ENCODE data around the gene TMCC1. TPM values are rescaled to one million over a fixed set of nuclear protein-coding genes. Genes with fewer than 3 reads are reported as not detected.

Gene TMCC1
- total RNA-seq, 1 donor from 2014 or later, result 28.0 TPM

DNA sequence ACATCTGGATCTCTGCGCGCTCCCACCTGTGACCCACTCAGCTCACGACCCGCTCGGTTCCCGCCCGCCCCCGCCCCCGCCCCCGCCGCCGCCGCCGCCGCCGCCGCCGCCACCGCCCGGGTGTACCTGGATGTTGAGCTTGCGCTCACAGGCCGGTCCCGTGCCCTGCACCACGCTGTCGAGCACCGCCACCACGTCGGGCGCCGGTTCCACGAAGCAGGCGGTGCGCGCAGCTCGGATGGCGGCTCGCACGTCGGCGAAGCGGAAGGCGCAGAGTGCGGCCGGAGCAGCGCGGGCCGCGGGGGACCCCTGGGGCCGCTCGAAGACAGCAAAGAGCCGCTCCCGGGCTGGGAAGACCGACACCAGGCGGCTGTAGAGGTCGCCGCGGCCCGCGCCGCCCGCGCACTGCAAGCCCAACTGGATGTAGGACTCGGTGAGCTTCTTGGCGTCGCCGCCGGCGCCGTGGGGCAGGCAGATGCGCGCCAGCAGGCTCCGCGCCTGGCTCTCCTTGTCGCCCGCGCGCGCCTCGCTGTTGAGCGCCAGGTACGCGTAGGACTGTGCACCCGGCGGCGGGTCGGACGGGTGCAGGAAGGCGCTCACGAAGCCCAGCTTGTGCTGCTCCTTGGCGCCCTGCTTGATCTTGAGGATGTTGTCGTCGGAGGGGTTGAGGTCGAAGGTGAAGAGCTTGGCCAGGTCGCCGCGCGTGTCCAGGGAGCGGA is 288.1 kb downstream of the TMCC1 start:
- TF ChIP-seq, protein P1, sequence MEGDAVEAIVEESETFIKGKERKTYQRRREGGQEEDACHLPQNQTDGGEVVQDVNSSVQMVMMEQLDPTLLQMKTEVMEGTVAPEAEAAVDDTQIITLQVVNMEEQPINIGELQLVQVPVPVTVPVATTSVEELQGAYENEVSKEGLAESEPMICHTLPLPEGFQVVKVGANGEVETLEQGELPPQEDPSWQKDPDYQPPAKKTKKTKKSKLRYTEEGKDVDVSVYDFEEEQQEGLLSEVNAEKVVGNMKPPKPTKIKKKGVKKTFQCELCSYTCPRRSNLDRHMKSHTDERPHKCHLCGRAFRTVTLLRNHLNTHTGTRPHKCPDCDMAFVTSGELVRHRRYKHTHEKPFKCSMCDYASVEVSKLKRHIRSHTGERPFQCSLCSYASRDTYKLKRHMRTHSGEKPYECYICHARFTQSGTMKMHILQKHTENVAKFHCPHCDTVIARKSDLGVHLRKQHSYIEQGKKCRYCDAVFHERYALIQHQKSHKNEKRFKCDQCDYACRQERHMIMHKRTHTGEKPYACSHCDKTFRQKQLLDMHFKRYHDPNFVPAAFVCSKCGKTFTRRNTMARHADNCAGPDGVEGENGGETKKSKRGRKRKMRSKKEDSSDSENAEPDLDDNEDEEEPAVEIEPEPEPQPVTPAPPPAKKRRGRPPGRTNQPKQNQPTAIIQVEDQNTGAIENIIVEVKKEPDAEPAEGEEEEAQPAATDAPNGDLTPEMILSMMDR (IDR thresholded peaks at IDR 0.05; ENCODE audit: insufficient read depth, low read length, poor library complexity, severe bottlenecking), result no peak
- Histone ChIP-seq H3K27me3 (ENCODE audit: control insufficient read depth, insufficient read depth, low read length) (no peaks in the 10 kb centered on the region), H3K4me3 (ENCODE audit: low read depth, low read length) (peak overlapping the region; percentile 56), H3K36me3 (ENCODE audit: control insufficient read depth, insufficient read depth, low read length) (no peaks in the 10 kb centered on the region)
- DNase-seq (ENCODE audit: low read depth), result no peak

DNA sequence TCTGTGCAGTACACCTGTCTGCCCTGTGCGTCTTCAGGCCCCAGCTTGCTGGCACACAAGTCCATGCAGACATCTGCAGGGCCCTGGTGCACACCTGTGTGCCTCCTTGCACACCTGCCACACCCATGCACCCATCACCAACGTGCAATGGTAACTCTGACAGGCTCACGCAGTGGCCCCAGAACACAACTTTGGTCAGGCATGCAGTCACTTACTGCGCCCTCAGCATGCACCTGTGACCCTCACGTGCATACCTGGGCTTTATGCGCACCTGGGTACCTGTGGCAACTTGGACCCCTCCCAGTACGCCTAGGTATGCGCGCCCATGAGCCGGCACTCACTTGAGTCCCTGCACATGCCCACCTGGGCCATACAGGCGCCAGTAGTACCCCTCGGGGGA is 288.7 kb downstream of the TMCC1 start:
- H3K36me3 ChIP-seq (ENCODE audit: control insufficient read depth, insufficient read depth, low read length), result no peaks in the 10 kb centered on the region
- no peak for DNase-seq (ENCODE audit: low read depth)
- H3K27me3 ChIP-seq (ENCODE audit: control insufficient read depth, insufficient read depth, low read length), result no peaks in the 10 kb centered on the region
- TF ChIP-seq, protein P1 (IDR thresholded peaks at IDR 0.05; ENCODE audit: insufficient read depth, low read length, poor library complexity, severe bottlenecking), result no peak
- H3K4me3 ChIP-seq (ENCODE audit: low read depth, low read length), result peak overlapping the region; percentile 56

DNA sequence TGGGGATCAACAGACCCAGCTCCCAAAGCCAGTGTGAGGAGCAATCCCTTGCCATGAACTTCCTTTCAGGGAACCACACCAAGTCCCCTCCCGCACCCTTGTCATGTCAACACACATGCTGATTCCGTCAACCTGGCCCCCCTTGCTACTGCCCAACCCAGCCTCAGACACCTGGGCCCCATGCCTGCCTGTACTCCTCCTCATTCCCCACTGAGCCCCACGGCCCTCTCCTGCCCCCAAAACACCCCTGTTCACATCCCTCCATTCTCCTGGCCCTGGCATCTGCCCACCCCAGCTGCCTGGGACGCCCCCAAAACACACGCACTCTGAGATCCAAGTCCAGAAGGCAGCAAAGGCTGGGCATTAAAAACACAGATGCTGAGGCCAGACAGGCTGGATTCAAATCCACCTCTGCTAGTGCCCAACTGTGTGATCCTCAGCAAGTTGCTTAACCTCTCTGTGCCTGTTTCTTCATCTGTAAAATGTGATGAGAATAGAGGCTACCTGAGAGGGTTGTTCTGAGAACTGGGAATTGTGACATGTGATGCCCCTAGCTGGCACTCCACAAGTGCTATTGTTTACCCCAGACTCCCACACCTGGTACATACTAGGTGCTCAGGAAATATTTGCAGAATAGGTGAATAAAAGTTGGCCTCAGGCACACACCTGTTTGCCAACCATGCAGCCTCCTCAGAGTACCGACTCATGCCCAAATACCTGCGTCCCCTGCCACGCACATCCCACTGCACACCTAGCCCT is 289.3 kb downstream of the TMCC1 start:
- H3K4me3 ChIP-seq (ENCODE audit: low read depth, low read length), result peak overlapping the region; percentile 56
- DNase-seq (ENCODE audit: low read depth), result no peak
- TF ChIP-seq, protein P1 (IDR thresholded peaks at IDR 0.05; ENCODE audit: insufficient read depth, low read length, poor library complexity, severe bottlenecking), result no peak
- no peaks in the 10 kb centered on the region for H3K27me3 ChIP-seq (ENCODE audit: control insufficient read depth, insufficient read depth, low read length)
- no peaks in the 10 kb centered on the region for H3K36me3 ChIP-seq (ENCODE audit: control insufficient read depth, insufficient read depth, low read length)

DNA sequence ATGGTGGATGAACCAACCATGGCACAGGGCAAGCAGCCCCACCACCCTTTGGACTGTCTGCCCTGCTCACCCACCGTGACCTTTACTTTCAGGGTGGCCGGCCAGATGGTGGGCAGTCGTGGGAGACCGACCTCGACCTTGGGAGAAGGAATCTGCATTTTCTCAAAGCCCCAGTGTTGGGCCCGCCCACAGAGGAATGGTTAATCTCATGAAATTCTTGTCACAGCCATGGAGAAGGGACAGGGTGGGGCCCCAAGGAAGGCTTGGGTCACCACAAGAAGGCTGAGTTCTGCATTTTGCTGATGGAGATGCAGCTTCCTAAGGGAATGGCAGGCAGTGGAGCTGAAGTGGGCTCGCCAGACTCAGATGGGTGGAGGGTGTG is 290.0 kb downstream of the TMCC1 start:
- DNase-seq (ENCODE audit: low read depth), result no peak
- TF ChIP-seq, protein P1 (IDR thresholded peaks at IDR 0.05; ENCODE audit: insufficient read depth, low read length, poor library complexity, severe bottlenecking), result no peak
- H3K4me3 ChIP-seq (ENCODE audit: low read depth, low read length), result peak overlapping the region; percentile 12
- H3K27me3 ChIP-seq (ENCODE audit: control insufficient read depth, insufficient read depth, low read length), result no peaks in the 10 kb centered on the region
- no peaks in the 10 kb centered on the region for H3K36me3 ChIP-seq (ENCODE audit: control insufficient read depth, insufficient read depth, low read length)

DNA sequence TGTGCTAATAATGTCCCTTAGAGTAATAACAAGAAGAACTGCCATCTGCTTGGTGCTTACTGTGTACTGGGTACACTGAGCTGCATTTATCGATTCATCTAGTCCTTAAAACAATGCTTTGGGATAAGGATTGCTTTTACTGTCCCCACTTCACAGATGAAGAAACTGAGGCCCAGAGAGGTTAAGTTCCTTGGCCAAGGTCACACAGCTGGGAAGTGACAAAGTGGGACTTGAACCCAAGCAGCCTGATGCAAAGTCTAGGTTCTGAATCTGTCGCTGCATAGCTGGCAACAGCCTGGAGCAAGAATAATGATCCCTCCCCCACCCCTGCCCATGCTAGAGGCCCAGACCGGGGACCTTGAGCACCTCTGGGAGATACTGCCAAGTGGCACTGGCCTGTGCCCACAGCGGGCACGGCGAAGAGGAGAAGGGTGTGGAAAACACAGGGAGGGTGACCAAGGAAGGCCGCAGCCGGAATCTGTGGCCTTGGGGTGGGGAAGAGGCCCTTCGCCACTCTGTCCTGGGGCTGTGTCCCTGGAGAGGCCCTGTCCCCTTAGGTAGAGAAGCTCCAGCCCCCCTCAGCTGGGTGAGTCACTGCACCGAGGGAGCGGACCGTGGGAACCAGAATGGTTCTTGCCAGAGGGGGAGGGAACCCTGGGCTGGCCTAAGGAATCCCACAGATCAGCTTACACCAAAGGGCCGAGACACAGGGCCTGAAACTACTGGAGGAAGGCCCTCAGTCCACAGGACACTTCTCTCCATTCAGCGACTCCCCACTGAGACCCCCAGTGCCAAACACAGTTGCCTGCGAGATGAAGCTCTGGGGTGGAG is 290.6 kb downstream of the TMCC1 start:
- Histone ChIP-seq H3K4me3 (ENCODE audit: low read depth, low read length) (peak overlapping the region; percentile 12), H3K27me3 (ENCODE audit: control insufficient read depth, insufficient read depth, low read length) (no peaks in the 10 kb centered on the region), H3K36me3 (ENCODE audit: control insufficient read depth, insufficient read depth, low read length) (no peaks in the 10 kb centered on the region)
- TF ChIP-seq, protein P1 (IDR thresholded peaks at IDR 0.05; ENCODE audit: insufficient read depth, low read length, poor library complexity, severe bottlenecking), result no peak
- peak; percentile 62 for DNase-seq (ENCODE audit: low read depth)
